Suprapubic skin (tissue), 4 donors: ENCODE results near the gene IL4I1. TPM values are rescaled to one million over a fixed set of nuclear protein-coding genes. Genes with fewer than 3 reads are reported as not detected.

Experiments used
- DNase-seq, 2 donors: peaks; one replicate each; pipeline ENCODE4 v3.0.0-alpha.2; 2019; ENCODE audit warnings: low spot score in 2 of 2
- H3K27ac ChIP-seq: fragments of 200-600 bp; sonication (generic); one replicate; pipeline ENCODE4 v1.5.1; 2019
- H3K27me3 ChIP-seq: fragments of 200-600 bp; sonication (generic); one replicate; pipeline ENCODE4 v1.5.1; 2019
- H3K36me3 ChIP-seq: fragments of 200-600 bp; sonication (generic); one replicate; pipeline ENCODE4 v1.5.1; 2019
- H3K4me1 ChIP-seq: fragments of 200-600 bp; sonication (generic); one replicate; pipeline ENCODE4 v1.5.1; 2019
- H3K4me3 ChIP-seq: fragments of 200-600 bp; sonication (generic); one replicate; pipeline ENCODE4 v1.5.1; 2019; ENCODE audit warnings: mild to moderate bottlenecking
- H3K9me3 ChIP-seq: fragments of 200-600 bp; sonication (generic); one replicate; pipeline ENCODE4 v1.5.1; 2019
- CTCF ChIP-seq, 2 donors: fragments of 200-600 bp in 1 of 2; fragments of 450-650 bp in 1 of 2; sonication (generic) in 1 of 2; IDR thresholded peaks; one replicate each; pipeline ENCODE4 v1.5.1; 2016 to 2019; ENCODE audit warnings: antibody characterized with exemption in 2 of 2, mild to moderate bottlenecking in 1 of 2, moderate library complexity in 1 of 2
- EP300 ChIP-seq: sonication (generic); formaldehyde crosslinking; IDR thresholded peaks from one replicate; pipeline ENCODE4 v1.6.1; 2017; ENCODE audit warnings: antibody characterized with exemption
- POLR2A ChIP-seq, 2 donors: fragments of 450-650 bp; IDR thresholded peaks; one replicate each; pipeline ENCODE4 v1.6.1; 2017; ENCODE audit warnings: antibody characterized with exemption in 2 of 2, mild to moderate bottlenecking in 2 of 2, moderate library complexity in 2 of 2
- POLR2AphosphoS5 ChIP-seq, 3 donors: sonication (generic); formaldehyde crosslinking; IDR thresholded peaks; one replicate each; pipeline ENCODE4 v1.6.1; 2017; ENCODE audit warnings: antibody characterized with exemption in 3 of 3
- WGBS: methylation state at CpG from one replicate; pipeline ENCODE4 v1.1.5; 2018; 5-methylcytosine and 5-hydroxymethylcytosine counted together
- total RNA-seq, 4 donors: library from RNA; depleted of rRNA; stranded (reverse); fragments of >200 nt; gene quantifications; one replicate each; pipeline ENCODE4 v1.1.0, GENCODE V29; 2016

IL4I1 gene
- total RNA-seq, 4 donors from 2014 or later, result 0.89 TPM; not detected in 3

- 84% methylated on average over 10 of the region's 10 CpGs for WGBS
These were observed 22.9 kb downstream of the IL4I1 start for GRCh38 chr19:49873834-49874233.

GRCh38 chr19:49873129-49873521 lies 23.6 kb downstream of the IL4I1 start:
- H3K4me3 ChIP-seq, result no peak overlapping the region
- no peaks in the 10 kb centered on the region for H3K9me3 ChIP-seq
- 92% methylated on average over 11 of the region's 29 CpGs for WGBS
- no peak for TF ChIP-seq POLR2A (IDR thresholded peaks at IDR 0.05)
- TF ChIP-seq CTCF (IDR thresholded peaks at IDR 0.05), result no peak
- no peak for TF ChIP-seq POLR2AphosphoS5 (IDR thresholded peaks at IDR 0.05)
- TF ChIP-seq EP300, result no peak
- H3K4me1 ChIP-seq, result peaks cover 59% of the 10 kb centered on the region
- peaks cover 9% of the 10 kb centered on the region for H3K36me3 ChIP-seq
- H3K27ac ChIP-seq, result no peak overlapping the region
- H3K27me3 ChIP-seq, result no peaks in the 10 kb centered on the region
- DNase-seq, result no peak

More at GRCh38 chr19:49873834-49874233, 22.9 kb downstream of the IL4I1 start:
- TF ChIP-seq POLR2AphosphoS5 (IDR thresholded peaks at IDR 0.05), result no peak
- no peak for TF ChIP-seq EP300
- no peak for TF ChIP-seq CTCF (IDR thresholded peaks at IDR 0.05)
- TF ChIP-seq POLR2A (IDR thresholded peaks at IDR 0.05), result no peak
- Histone ChIP-seq H3K4me1 (peaks cover 59% of the 10 kb centered on the region), H3K36me3 (peaks cover 10% of the 10 kb centered on the region), H3K27ac (no peak overlapping the region), H3K4me3 (no peak overlapping the region), H3K9me3 (no peaks in the 10 kb centered on the region), H3K27me3 (no peaks in the 10 kb centered on the region)
- no peak for DNase-seq

- Histone ChIP-seq H3K36me3 (peaks cover 9% of the 10 kb centered on the region), H3K4me3 (no peak overlapping the region), H3K27ac (no peak overlapping the region), H3K4me1 (peaks cover 63% of the 10 kb centered on the region), H3K27me3 (no peaks in the 10 kb centered on the region), H3K9me3 (no peaks in the 10 kb centered on the region)
- TF ChIP-seq EP300 (no peak), POLR2AphosphoS5 (IDR thresholded peaks at IDR 0.05) (no peak), POLR2A (IDR thresholded peaks at IDR 0.05) (no peak), CTCF (IDR thresholded peaks at IDR 0.05) (no peak)
- WGBS, result 87% methylated on average over 20 of the region's 27 CpGs
- no peak for DNase-seq
These were observed 24.2 kb downstream of the IL4I1 start for GRCh38 chr19:49872245-49873128.

- peaks cover 9% of the 10 kb centered on the region for H3K36me3 ChIP-seq
- WGBS, result 94% methylated on average over 11 of the region's 17 CpGs
- H3K4me3 ChIP-seq, result no peak overlapping the region
- no peaks in the 10 kb centered on the region for H3K9me3 ChIP-seq
- no peak for DNase-seq
- H3K4me1 ChIP-seq, result peaks cover 68% of the 10 kb centered on the region
- no peak overlapping the region for H3K27ac ChIP-seq
- H3K27me3 ChIP-seq, result no peaks in the 10 kb centered on the region
- no peak for TF ChIP-seq CTCF (IDR thresholded peaks at IDR 0.05)
- TF ChIP-seq EP300, result no peak
- TF ChIP-seq POLR2AphosphoS5 (IDR thresholded peaks at IDR 0.05), result no peak
- no peak for TF ChIP-seq POLR2A (IDR thresholded peaks at IDR 0.05)
These were observed 25.2 kb downstream of the IL4I1 start for GRCh38 chr19:49871349-49871985.

- H3K4me3 ChIP-seq, result peak overlapping the region; percentile 62
- no peaks in the 10 kb centered on the region for H3K9me3 ChIP-seq
- H3K36me3 ChIP-seq, result peaks cover 9% of the 10 kb centered on the region
- DNase-seq, result no peak
- no peaks in the 10 kb centered on the region for H3K27me3 ChIP-seq
- 80% methylated on average over 4 of the region's 15 CpGs for WGBS
- peak overlapping the region; percentile 88 for H3K27ac ChIP-seq
- no peak for TF ChIP-seq POLR2A (IDR thresholded peaks at IDR 0.05)
- TF ChIP-seq EP300, result no peak
- no peak for TF ChIP-seq POLR2AphosphoS5 (IDR thresholded peaks at IDR 0.05)
- no peak for TF ChIP-seq CTCF (IDR thresholded peaks at IDR 0.05)
- peaks cover 72% of the 10 kb centered on the region for H3K4me1 ChIP-seq
These were observed 26.3 kb downstream of the IL4I1 start for GRCh38 chr19:49870309-49870901.
